H9 (cell line): ENCODE results near the gene KLRC3. TPM values are rescaled to one million over a fixed set of nuclear protein-coding genes. Genes with fewer than 3 reads are reported as not detected.

Experiments
- DNase-seq: peaks from one replicate; pipeline ENCODE4 v3.0.0-alpha.2; 2017
- H2AFZ ChIP-seq: one replicate; pipeline ENCODE4 v1.6.1; 2013; ENCODE audit warnings: mild to moderate bottlenecking, low read length, control low read depth, moderate library complexity
- H2AK5ac ChIP-seq: 2 replicates; pipeline ENCODE4 v1.6.1; 2013; ENCODE audit warnings: low read length, control low read depth, mixed read lengths; ENCODE audit not compliant: insufficient read length
- H2BK120ac ChIP-seq: one replicate; pipeline ENCODE4 v1.6.1; 2013; ENCODE audit warnings: low read depth, mild to moderate bottlenecking, low read length, control low read depth, inconsistent platforms; ENCODE audit not compliant: poor library complexity, severe bottlenecking
- H2BK12ac ChIP-seq: 2 replicates; pipeline ENCODE4 v1.6.1; 2013; ENCODE audit warnings: low read length, control low read depth, mixed read lengths, low read depth; ENCODE audit not compliant: insufficient read length
- H2BK15ac ChIP-seq: 2 replicates; pipeline ENCODE4 v1.6.1; 2013; ENCODE audit warnings: low read depth, low read length, control low read depth
- H2BK20ac ChIP-seq: one replicate; pipeline ENCODE4 v1.6.1; 2013; ENCODE audit warnings: low read depth, mild to moderate bottlenecking, low read length, control low read depth, inconsistent platforms; ENCODE audit not compliant: poor library complexity, severe bottlenecking
- H2BK5ac ChIP-seq: 2 replicates; pipeline ENCODE4 v1.6.1; 2013; ENCODE audit warnings: low read length, control low read depth, mixed read lengths; ENCODE audit not compliant: insufficient read length
- H3K14ac ChIP-seq: 2 replicates; pipeline ENCODE4 v1.6.1; 2013; ENCODE audit warnings: low read length, control low read depth; ENCODE audit not compliant: insufficient read depth
- H3K18ac ChIP-seq: 2 replicates; pipeline ENCODE4 v1.6.1; 2013; ENCODE audit warnings: low read depth, mild to moderate bottlenecking, mixed read lengths, low read length, control low read depth; ENCODE audit not compliant: insufficient read length
- H3K23ac ChIP-seq: 2 replicates; pipeline ENCODE4 v1.6.1; 2013; ENCODE audit warnings: low read length, control low read depth, mixed read lengths, low read depth; ENCODE audit not compliant: insufficient read length
- H3K23me2 ChIP-seq: 2 replicates; pipeline ENCODE4 v1.6.1; 2013; ENCODE audit warnings: low read depth, mild to moderate bottlenecking, mixed read lengths, low read length, control low read depth; ENCODE audit not compliant: insufficient read length, poor library complexity, severe bottlenecking
- H3K27ac ChIP-seq: 2 replicates; pipeline ENCODE4 v1.5.1; 2013; ENCODE audit warnings: low read length, control low read depth, mixed read lengths, low read depth; ENCODE audit not compliant: insufficient read length
- H3K27me3 ChIP-seq: 2 replicates; pipeline ENCODE4 v1.6.1; 2013; ENCODE audit warnings: low read length, control low read depth, inconsistent platforms; ENCODE audit not compliant: insufficient read depth
- H3K4ac ChIP-seq: 2 replicates; pipeline ENCODE4 v1.6.1; 2013; ENCODE audit warnings: low read depth, mild to moderate bottlenecking, control low read depth, inconsistent platforms, low read length, moderate library complexity
- H3K4me1 ChIP-seq: 2 replicates; pipeline ENCODE4 v1.6.1; 2013; ENCODE audit warnings: low read length, control low read depth, inconsistent platforms; ENCODE audit not compliant: insufficient read depth
- H3K4me2 ChIP-seq: 2 replicates; pipeline ENCODE4 v1.6.1; 2013; ENCODE audit warnings: low read length, control low read depth, mixed read lengths; ENCODE audit not compliant: insufficient read length, insufficient read depth
- H3K56ac ChIP-seq: 2 replicates; pipeline ENCODE4 v1.6.1; 2013; ENCODE audit warnings: low read depth, mild to moderate bottlenecking, mixed read lengths, low read length, control low read depth; ENCODE audit not compliant: insufficient read length
- H3K79me1 ChIP-seq: 2 replicates; pipeline ENCODE4 v1.6.1; 2013; ENCODE audit warnings: low read depth, mild to moderate bottlenecking, moderate library complexity, low read length, control low read depth, inconsistent platforms; ENCODE audit not compliant: insufficient read depth, poor library complexity, severe bottlenecking
- H3K79me2 ChIP-seq: 2 replicates; pipeline ENCODE4 v1.6.1; 2013; ENCODE audit warnings: low read length, control low read depth, inconsistent platforms; ENCODE audit not compliant: insufficient read depth
- H3K9ac ChIP-seq: 2 replicates; pipeline ENCODE4 v1.6.1; 2013; ENCODE audit warnings: low read length, control low read depth, mixed read lengths; ENCODE audit not compliant: insufficient read length; ENCODE audit errors: extremely low read depth
- H3K9me3 ChIP-seq: one replicate; pipeline ENCODE4 v1.6.1; 2013; ENCODE audit warnings: low read depth, low read length, inconsistent platforms; ENCODE audit not compliant: control insufficient read depth
- H3T11ph ChIP-seq: one replicate; pipeline ENCODE4 v1.6.1; 2013; ENCODE audit warnings: mild to moderate bottlenecking, low read length, control low read depth, inconsistent platforms
- H4K20me1 ChIP-seq: one replicate; pipeline ENCODE4 v1.6.1; 2013; ENCODE audit not compliant: control insufficient read depth, insufficient read length, insufficient read depth
- H4K5ac ChIP-seq: 2 replicates; pipeline ENCODE4 v1.6.1; 2013; ENCODE audit warnings: low read depth, mild to moderate bottlenecking, mixed read lengths, low read length, control low read depth; ENCODE audit not compliant: insufficient read length
- H4K8ac ChIP-seq: replicated peaks from 2 replicates; pipeline ENCODE4 v1.6.1; 2013; ENCODE audit warnings: low read length, control low read depth, mixed read lengths, low read depth; ENCODE audit not compliant: insufficient read length
- H4K91ac ChIP-seq: 2 replicates; pipeline ENCODE4 v1.6.1; 2013; ENCODE audit warnings: low read depth, mild to moderate bottlenecking, moderate library complexity, mixed read lengths, low read length, control low read depth; ENCODE audit not compliant: insufficient read length
- H3K27ac Mint-ChIP-seq, 3 experiments: 2 replicates in 2 of 3; 3 replicates in 1 of 3; pipeline ENCODE4 v1.8.0; 2020 to 2021; ENCODE audit warnings: mixed read lengths in 3 of 3, mild to moderate bottlenecking in 1 of 3, moderate library complexity in 1 of 3
- H3K27me3 Mint-ChIP-seq: 2 replicates; pipeline ENCODE4 v1.8.0; 2021; ENCODE audit warnings: low read depth, mild to moderate bottlenecking, moderate library complexity, mixed read lengths
- H3K36me3 Mint-ChIP-seq, 3 experiments: 2 replicates in 2 of 3; 3 replicates in 1 of 3; pipeline ENCODE4 v1.8.0; 2020 to 2021; ENCODE audit warnings: low read depth in 3 of 3, mixed read lengths in 3 of 3; ENCODE audit not compliant: insufficient read depth in 1 of 3
- H3K4me1 Mint-ChIP-seq, 2 experiments: 2 replicates each; pipeline ENCODE4 v1.8.0; 2020; ENCODE audit warnings: mixed read lengths in 2 of 2
- H3K4me3 Mint-ChIP-seq, 2 experiments: 2 replicates in 1 of 2; 3 replicates in 1 of 2; pipeline ENCODE4 v1.8.0; 2020 to 2021; ENCODE audit warnings: mild to moderate bottlenecking in 2 of 2, mixed read lengths in 2 of 2, moderate library complexity in 1 of 2
- H3K9me3 Mint-ChIP-seq, 2 experiments: 2 replicates in 1 of 2; 3 replicates in 1 of 2; pipeline ENCODE4 v1.8.0; 2020; ENCODE audit warnings: mild to moderate bottlenecking in 2 of 2, mixed read lengths in 2 of 2, moderate library complexity in 1 of 2
- WGBS: extraction: QIAGEN DNeasy Blood & Tissue Kit; methylation state at CpG from one replicate; pipeline ENCODE4 v1.1.7; 2013; ENCODE audit warnings: missing lambda C conversion rate, low lambda C conversion rate, mixed read lengths; ENCODE audit not compliant: insufficient read length; ENCODE audit errors: extremely low coverage; 5-methylcytosine and 5-hydroxymethylcytosine counted together
- total RNA-seq: library from RNA; stranded (reverse); gene quantifications from 2 replicates; pipeline ENCODE4 v1.2.1, GENCODE V29; 2021
- TF ChIP-seq, protein P1 (sequence below): fragments of 200-600 bp; sonication (generic); conservative IDR thresholded peaks from 3 replicates; pipeline ENCODE4 v1.8.0; 2021; ENCODE audit warnings: antibody characterized with exemption, mild to moderate bottlenecking

KLRC3 gene
- total RNA-seq, 1 experiment from 2014 or later, result not detected

DNA sequence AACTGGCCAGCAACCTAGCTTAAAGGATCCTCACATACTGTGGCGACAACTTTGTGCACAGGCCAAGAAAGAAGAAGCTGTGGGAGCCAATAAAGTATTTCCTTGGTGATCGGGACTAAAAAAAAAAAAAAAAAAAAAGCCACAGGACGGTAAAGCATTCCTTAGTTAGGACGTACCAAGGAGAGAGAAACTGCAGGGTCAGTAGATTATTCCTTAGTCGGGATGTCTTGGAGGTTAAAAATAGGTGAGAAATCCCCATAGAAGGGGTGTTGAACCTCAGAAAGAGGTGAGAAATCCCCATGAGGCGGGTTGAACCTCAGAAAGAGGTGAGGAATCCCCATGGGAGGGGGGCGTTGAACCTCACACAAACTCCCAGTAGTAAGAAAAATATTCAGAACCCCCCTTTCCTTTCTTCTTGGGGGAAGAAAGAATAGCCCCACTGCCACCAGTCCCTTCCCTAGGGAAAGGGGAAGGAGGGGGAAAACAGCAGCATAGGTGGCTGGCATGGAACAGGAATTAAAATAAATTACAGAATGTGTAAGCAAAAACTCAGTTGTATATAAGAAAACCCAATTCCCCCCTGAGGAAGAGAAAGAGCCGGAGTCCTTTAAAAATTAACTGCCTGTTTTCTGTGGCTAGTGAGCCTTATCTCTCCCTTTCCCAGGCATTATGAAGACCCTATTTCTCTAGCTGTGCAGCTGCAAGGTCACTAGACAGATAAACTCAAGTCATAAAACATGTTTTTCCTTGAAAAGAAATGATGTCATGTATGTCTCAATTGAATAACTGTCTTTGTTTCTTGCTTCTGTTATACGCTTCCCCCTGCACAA is 57.4 kb downstream of the KLRC3 start:
- Histone ChIP-seq H2AK5ac (no peak overlapping the region), H2BK12ac (no peak overlapping the region), H3K14ac (no peak overlapping the region), H2BK120ac (no peak overlapping the region), H2BK5ac (no peak overlapping the region), H3K27me3 (no peaks in the 10 kb centered on the region), H2BK20ac (no peak overlapping the region), H2BK15ac (no peak overlapping the region), H3K79me1 (no peaks in the 10 kb centered on the region), H3K4me2 (peak overlapping the region; percentile 99), H3K9me3 (no peaks in the 10 kb centered on the region), H3K56ac (no peak overlapping the region), H4K91ac (no peak overlapping the region), H3K23ac (no peak overlapping the region), H3K4me1 (peaks cover 15% of the 10 kb centered on the region; the same call in 1 of the 2 replicates), H3K27ac (no peak overlapping the region), H3K18ac (peak overlapping the region; percentile 29), H3K4ac (no peak overlapping the region), H4K20me1 (no peaks in the 10 kb centered on the region), H4K8ac (no peak overlapping the region), H3T11ph (no peak overlapping the region), H4K5ac (no peak overlapping the region), H3K9ac (no peak overlapping the region), H3K23me2 (peaks cover 12% of the 10 kb centered on the region), H2AFZ (no peak overlapping the region), H3K79me2 (no peaks in the 10 kb centered on the region)
- TF ChIP-seq, protein P1, sequence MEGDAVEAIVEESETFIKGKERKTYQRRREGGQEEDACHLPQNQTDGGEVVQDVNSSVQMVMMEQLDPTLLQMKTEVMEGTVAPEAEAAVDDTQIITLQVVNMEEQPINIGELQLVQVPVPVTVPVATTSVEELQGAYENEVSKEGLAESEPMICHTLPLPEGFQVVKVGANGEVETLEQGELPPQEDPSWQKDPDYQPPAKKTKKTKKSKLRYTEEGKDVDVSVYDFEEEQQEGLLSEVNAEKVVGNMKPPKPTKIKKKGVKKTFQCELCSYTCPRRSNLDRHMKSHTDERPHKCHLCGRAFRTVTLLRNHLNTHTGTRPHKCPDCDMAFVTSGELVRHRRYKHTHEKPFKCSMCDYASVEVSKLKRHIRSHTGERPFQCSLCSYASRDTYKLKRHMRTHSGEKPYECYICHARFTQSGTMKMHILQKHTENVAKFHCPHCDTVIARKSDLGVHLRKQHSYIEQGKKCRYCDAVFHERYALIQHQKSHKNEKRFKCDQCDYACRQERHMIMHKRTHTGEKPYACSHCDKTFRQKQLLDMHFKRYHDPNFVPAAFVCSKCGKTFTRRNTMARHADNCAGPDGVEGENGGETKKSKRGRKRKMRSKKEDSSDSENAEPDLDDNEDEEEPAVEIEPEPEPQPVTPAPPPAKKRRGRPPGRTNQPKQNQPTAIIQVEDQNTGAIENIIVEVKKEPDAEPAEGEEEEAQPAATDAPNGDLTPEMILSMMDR, result no peak
- WGBS, result no CpG with 5 or more reads among the region's 9 CpGs
- no peak for DNase-seq
- H3K27me3 Mint-ChIP-seq, result no peaks in the 10 kb centered on the region; the same call in 1 of the 2 replicates
- peak overlapping the region in 2 of 3 experiments; percentile 34 to 65; a peak in 2 of 7 replicates for H3K27ac Mint-ChIP-seq
- H3K9me3 Mint-ChIP-seq, result peaks cover 5 to 9% of the 10 kb centered on the region in 2 experiments; a peak in 3 of 5 replicates
- peaks cover 3 to 18% (median 5%) of the 10 kb centered on the region in 3 experiments; a peak in 6 of 7 replicates for H3K36me3 Mint-ChIP-seq
- peaks cover 30 to 32% of the 10 kb centered on the region in 2 experiments for H3K4me1 Mint-ChIP-seq
- no peak overlapping the region; a peak in 1 of 5 replicates for H3K4me3 Mint-ChIP-seq
